Measurements from ENCODE around the gene GLB1L2.

DNA sequence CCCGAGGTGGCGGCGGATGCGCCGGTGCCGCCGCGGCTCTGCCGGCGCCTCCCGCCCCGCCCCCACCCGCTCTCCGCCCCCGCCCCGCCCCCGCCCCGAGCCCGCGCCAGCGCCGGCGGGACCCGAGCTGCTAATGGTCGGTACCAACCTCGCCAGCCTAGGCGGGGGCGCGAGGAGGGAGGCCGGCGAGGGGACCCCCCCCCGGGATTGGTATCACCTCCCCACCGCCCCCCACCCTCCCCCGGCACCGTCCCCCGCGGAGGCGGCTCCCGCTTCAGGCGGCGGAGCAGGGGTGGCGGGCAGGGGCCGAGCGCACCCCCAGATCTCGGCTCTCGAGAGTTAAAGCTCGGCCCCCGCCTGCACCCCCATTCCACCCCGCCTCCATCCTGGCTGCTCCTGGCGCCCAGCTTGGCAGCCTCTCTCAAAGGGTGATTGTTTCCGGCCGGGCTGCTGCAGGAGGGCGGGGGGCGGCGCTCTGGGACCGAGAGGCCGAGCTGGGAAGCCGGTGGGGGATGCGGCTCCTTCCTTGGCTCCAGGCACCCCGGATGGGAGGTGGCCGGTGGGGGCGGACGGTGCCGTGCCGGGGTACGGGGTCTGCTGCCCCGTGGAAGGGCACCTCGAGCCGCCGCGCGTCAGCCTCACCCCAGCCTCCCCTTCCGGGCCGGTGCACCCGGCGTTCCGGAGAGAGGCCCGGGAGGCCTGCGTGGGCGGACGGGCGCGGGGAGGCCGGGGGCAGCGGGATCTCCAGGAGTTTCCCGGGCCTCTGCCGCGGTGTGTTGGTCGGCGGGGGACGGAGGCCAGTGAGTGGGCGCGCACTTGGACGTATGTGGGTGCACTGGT is 80.6 kb downstream of the GLB1L2 start, which contains the start of gene B3GAT1:
- TF ChIP-seq, protein P1, sequence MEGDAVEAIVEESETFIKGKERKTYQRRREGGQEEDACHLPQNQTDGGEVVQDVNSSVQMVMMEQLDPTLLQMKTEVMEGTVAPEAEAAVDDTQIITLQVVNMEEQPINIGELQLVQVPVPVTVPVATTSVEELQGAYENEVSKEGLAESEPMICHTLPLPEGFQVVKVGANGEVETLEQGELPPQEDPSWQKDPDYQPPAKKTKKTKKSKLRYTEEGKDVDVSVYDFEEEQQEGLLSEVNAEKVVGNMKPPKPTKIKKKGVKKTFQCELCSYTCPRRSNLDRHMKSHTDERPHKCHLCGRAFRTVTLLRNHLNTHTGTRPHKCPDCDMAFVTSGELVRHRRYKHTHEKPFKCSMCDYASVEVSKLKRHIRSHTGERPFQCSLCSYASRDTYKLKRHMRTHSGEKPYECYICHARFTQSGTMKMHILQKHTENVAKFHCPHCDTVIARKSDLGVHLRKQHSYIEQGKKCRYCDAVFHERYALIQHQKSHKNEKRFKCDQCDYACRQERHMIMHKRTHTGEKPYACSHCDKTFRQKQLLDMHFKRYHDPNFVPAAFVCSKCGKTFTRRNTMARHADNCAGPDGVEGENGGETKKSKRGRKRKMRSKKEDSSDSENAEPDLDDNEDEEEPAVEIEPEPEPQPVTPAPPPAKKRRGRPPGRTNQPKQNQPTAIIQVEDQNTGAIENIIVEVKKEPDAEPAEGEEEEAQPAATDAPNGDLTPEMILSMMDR (IDR thresholded peaks at IDR 0.05) = no peak
- TF ChIP-seq POLR2A (IDR thresholded peaks at IDR 0.05) = no peak

Data from prostate gland (tissue), 2 donors.